ENCODE measurements around the gene TMEM108. TPM values are rescaled to one million over a fixed set of nuclear protein-coding genes. Genes with fewer than 3 reads are reported as not detected.

Gene TMEM108
- total and polyA plus RNA-seq, 10 of the 15 experiments (the other 5 are each of a cell fraction or from before 2014, with no cell fraction given): 0.02 to 0.58 (median 0.12) TPM; not detected in 5

DNA sequence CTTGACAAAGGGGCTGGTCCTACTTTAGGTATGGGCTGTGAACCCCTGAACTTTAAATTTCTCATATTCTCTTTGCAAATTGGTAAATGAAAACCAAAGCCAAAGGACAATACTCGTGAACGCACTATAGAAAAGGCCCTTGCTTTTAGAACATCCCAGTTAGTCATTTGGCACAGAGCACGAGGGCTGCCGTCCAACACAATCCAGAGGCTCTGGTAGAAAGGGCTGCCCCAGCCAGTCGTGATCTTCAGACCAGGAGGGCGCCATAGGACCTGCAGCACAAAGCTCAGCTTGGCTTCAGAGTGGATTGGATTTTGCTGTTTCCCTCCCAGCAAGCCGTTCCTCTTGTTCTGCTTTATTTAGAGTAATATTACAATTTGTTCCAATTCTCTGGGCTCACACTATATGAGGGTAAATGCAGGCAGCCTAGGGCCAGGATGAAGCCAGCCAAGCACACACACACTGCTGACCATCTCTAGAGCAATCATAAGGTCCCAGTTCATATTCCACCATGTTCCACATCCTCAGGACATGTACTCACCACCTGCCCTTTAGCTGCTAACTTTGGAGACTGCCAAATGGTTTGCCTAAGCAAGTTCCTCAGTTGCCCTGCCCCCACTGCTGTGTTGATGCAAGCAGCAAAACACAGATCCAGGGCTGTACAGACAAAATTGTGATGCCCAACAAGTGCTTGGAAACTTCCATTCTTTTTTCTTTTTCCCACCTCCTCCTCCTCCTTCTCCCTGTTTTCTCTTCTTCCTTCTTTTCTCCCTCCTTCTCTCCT is 355.7 kb downstream of the TMEM108 start:
- Histone ChIP-seq H3K27me3 (replicated peaks in 1 of 2; ENCODE audit: control insufficient read depth in 2 of 2, insufficient read depth in 2 of 2, low read length in 1 of 2) (no peaks in the 10 kb centered on the region; a peak in 1 of 4 replicates), H3K4me1 (ENCODE audit: control insufficient read depth, insufficient read depth, low read length) (no peaks in the 10 kb centered on the region), H3K9ac (ENCODE audit: control insufficient read depth, insufficient read depth, low read length) (no peak overlapping the region), H2AFZ (ENCODE audit: control insufficient read depth, low read depth, low read length) (no peak overlapping the region), H3K27ac (ENCODE audit: control insufficient read depth, insufficient read depth) (no peak overlapping the region), H3K4me2 (ENCODE audit: control insufficient read depth, insufficient read depth) (no peak overlapping the region), H3K4me3 (no peak overlapping the region), H3K79me2 (ENCODE audit: control insufficient read depth, insufficient read depth, low read length) (no peaks in the 10 kb centered on the region), H3K36me3 (ENCODE audit: control insufficient read depth in 2 of 2, insufficient read depth in 2 of 2, low read length in 1 of 2) (no peaks in the 10 kb centered on the region), H4K20me1 (ENCODE audit: control insufficient read depth, insufficient read depth) (no peaks in the 10 kb centered on the region), H3K9me3 (replicated peaks; ENCODE audit: control insufficient read depth, insufficient read depth, low read length) (no peaks in the 10 kb centered on the region)
- TF ChIP-seq BCL11A (IDR thresholded peaks at IDR 0.05; ENCODE audit: low read depth, low read length): no peak
- no peak for TF ChIP-seq BHLHE40 (IDR thresholded peaks at IDR 0.05; ENCODE audit: borderline replicate concordance in 1 of 2, low read depth in 2 of 2, low read length in 1 of 2)
- TF ChIP-seq ETV6 (conservative IDR thresholded peaks at IDR 0.05 in 1 of 2, IDR thresholded peaks at IDR 0.05 in 1 of 2; ENCODE audit: borderline replicate concordance in 1 of 2, low read depth in 1 of 2): no peak
- no peak for TF ChIP-seq SUPT20H (IDR thresholded peaks at IDR 0.05; ENCODE audit: borderline replicate concordance, control insufficient read depth, low read depth, low read length)
- no peak for TF ChIP-seq MYB (IDR thresholded peaks at IDR 0.05; ENCODE audit: borderline replicate concordance, low read depth, low read length)
- no peak for TF ChIP-seq MXI1 (IDR thresholded peaks at IDR 0.05; ENCODE audit: low read depth, low read length)
- TF ChIP-seq KAT2A (conservative IDR thresholded peaks at IDR 0.05; ENCODE audit: control insufficient read depth, low read depth, low read length): no peak
- no peak for TF ChIP-seq SUZ12 (IDR thresholded peaks at IDR 0.05; ENCODE audit: unreplicated experiment)
- no peak for TF ChIP-seq IKZF1 (conservative IDR thresholded peaks at IDR 0.05)
- TF ChIP-seq CREB1 (IDR thresholded peaks at IDR 0.05; ENCODE audit: low read depth): no peak
- TF ChIP-seq CBFB (IDR thresholded peaks at IDR 0.05; ENCODE audit: low read depth): no peak
- no peak for TF ChIP-seq PAX5 (IDR thresholded peaks at IDR 0.05; ENCODE audit: borderline replicate concordance, low read depth, low read length)
- POLR2A ChIA-PET: no interaction called here
- ATAC-seq: no peak
- intact Hi-C loops (cut with micrococcal nuclease; ENCODE audit: unreplicated experiment): no loop called here
- WGBS (ENCODE audit: insufficient coverage, insufficient replicate concordance, low lambda C conversion rate, missing lambda C conversion rate): 35% methylated on average over 6 of the region's 7 CpGs
- no peak for FAIRE-seq
- no TSS peak for BruUV-seq (replicated peaks)
- no peak for DNase-seq (ENCODE audit: low read depth, low spot score)
- in situ Hi-C loops (cut with MboI): loop anchor here (25.0 kb wide), 1 partner anchor 857 kb away; no protein-coding TSS in a partner anchor
- SMC1A ChIA-PET (ENCODE audit: uncharacterized antibody, unreplicated experiment): no interaction called here
- RAD21 ChIA-PET (ENCODE audit: unreplicated experiment): interaction anchor here (0.9 kb wide), 1 partner anchor 178 kb away, joined by 3 read pairs; no protein-coding TSS in a partner anchor
- CTCF ChIA-PET: interaction anchor here (0.9 to 1.1 kb wide), 2 partner anchors 30 to 353 kb away, joined by 3 to 4 read pairs; no protein-coding TSS in a partner anchor

Data from GM12878 (cell line).